HEK293 (cell line): ENCODE measurements around the gene BRAT1.

ENCODE experiments used
- CTCF ChIA-PET: fragments of 350-600 bp; formaldehyde crosslinking; extraction: SDS; loops from one replicate; lab custom pipeline; 2021; ENCODE audit warnings: antibody characterized with exemption; lab: Yijun Ruan, JAX
- POLR2A ChIA-PET: fragments of 300-600 bp; formaldehyde crosslinking; extraction: SDS; loops from one replicate; lab custom pipeline; 2020; ENCODE audit warnings: antibody characterized with exemption, inconsistent platforms; lab: Yijun Ruan, JAX
- H3K27ac ChIP-seq: fragments of 200-500 bp; sonication (Bioruptor generic); 2 replicates; pipeline ENCODE4 v1.5.1; 2014; ENCODE audit warnings: low read depth, low read length, control low read depth, inconsistent platforms; ENCODE audit errors: extremely low read depth
- H3K36me3 ChIP-seq, 2 experiments: fragments of 200-500 bp in 1 of 2; sonication (Bioruptor generic) in 1 of 2; 1 replicate in 1 of 2; 2 replicates in 1 of 2; pipeline ENCODE4 v1.5.1; 2014 to 2017; ENCODE audit warnings: inconsistent platforms in 2 of 2, low read length in 2 of 2; ENCODE audit not compliant: control insufficient read depth in 2 of 2, insufficient read depth in 1 of 2
- H3K4me1 ChIP-seq: fragments of 200-500 bp; sonication (Bioruptor generic); 2 replicates; pipeline ENCODE4 v1.5.1; 2014; ENCODE audit warnings: mild to moderate bottlenecking, low read length, inconsistent platforms; ENCODE audit not compliant: control insufficient read depth, insufficient read depth
- H3K4me3 ChIP-seq: 2 replicates; pipeline ENCODE4 v1.5.1; 2011; ENCODE audit warnings: low read depth, mild to moderate bottlenecking, control low read depth, low read length, moderate library complexity
- H3K9me3 ChIP-seq: fragments of 200-500 bp; sonication (Bioruptor generic); 2 replicates; pipeline ENCODE4 v1.5.1; 2014; ENCODE audit warnings: low read depth, low read length, inconsistent platforms; ENCODE audit not compliant: control insufficient read depth, insufficient read depth
- GLI2 ChIP-seq: fragments of 450-650 bp; formaldehyde crosslinking; IDR thresholded peaks from 2 replicates; pipeline ENCODE4; 2017; ENCODE audit warnings: missing biosample characterization, missing genetic modification characterization, low read depth, borderline replicate concordance
- GLI4 ChIP-seq: fragments of 450-650 bp; formaldehyde crosslinking; IDR thresholded peaks from 2 replicates; pipeline ENCODE4 v1.5.1; 2016; ENCODE audit warnings: missing biosample characterization, missing genetic modification characterization
- KLF8 ChIP-seq: fragments of 450-650 bp; formaldehyde crosslinking; IDR thresholded peaks from 2 replicates; pipeline ENCODE4 v1.5.1; 2016; ENCODE audit warnings: missing biosample characterization, missing genetic modification characterization
- REPIN1 ChIP-seq: fragments of 450-650 bp; formaldehyde crosslinking; IDR thresholded peaks from 2 replicates; pipeline ENCODE4 v1.5.1; 2017; ENCODE audit warnings: missing biosample characterization, missing genetic modification characterization, low read depth
- SCRT1 ChIP-seq: fragments of 450-650 bp; formaldehyde crosslinking; IDR thresholded peaks from 2 replicates; pipeline ENCODE4 v1.5.1; 2016; ENCODE audit warnings: missing biosample characterization, missing genetic modification characterization, borderline replicate concordance
- SCRT2 ChIP-seq: fragments of 450-650 bp; formaldehyde crosslinking; IDR thresholded peaks from 2 replicates; pipeline ENCODE4 v1.5.1; 2016; ENCODE audit warnings: missing biosample characterization, missing genetic modification characterization
- SP7 ChIP-seq: fragments of 450-650 bp; formaldehyde crosslinking; IDR thresholded peaks from 2 replicates; pipeline ENCODE4 v1.5.1; 2016; ENCODE audit warnings: missing biosample characterization, missing genetic modification characterization
- ZNF112 ChIP-seq: fragments of 450-650 bp; formaldehyde crosslinking; IDR thresholded peaks from 2 replicates; pipeline ENCODE4 v1.5.0; 2017; ENCODE audit warnings: missing biosample characterization, missing genetic modification characterization
- ZNF132 ChIP-seq: fragments of 450-650 bp; formaldehyde crosslinking; IDR thresholded peaks from 2 replicates; pipeline ENCODE4 v1.5.1; 2017; ENCODE audit warnings: missing biosample characterization, missing genetic modification characterization, borderline replicate concordance
- ZNF133 ChIP-seq: fragments of 450-650 bp; formaldehyde crosslinking; IDR thresholded peaks from 2 replicates; pipeline ENCODE4 v1.5.1; 2016; ENCODE audit warnings: missing biosample characterization, missing genetic modification characterization
- ZNF16 ChIP-seq: fragments of 450-650 bp; formaldehyde crosslinking; IDR thresholded peaks from 2 replicates; pipeline ENCODE4 v1.5.1; 2016; ENCODE audit warnings: low read depth, missing biosample characterization, missing genetic modification characterization
- ZNF169 ChIP-seq: fragments of 450-650 bp; formaldehyde crosslinking; IDR thresholded peaks from 2 replicates; pipeline ENCODE4 v1.5.1; 2016; ENCODE audit warnings: missing biosample characterization, missing genetic modification characterization
- ZNF221 ChIP-seq: fragments of 450-650 bp; formaldehyde crosslinking; IDR thresholded peaks from 2 replicates; pipeline ENCODE4 v1.5.1; 2017; ENCODE audit warnings: missing biosample characterization, missing genetic modification characterization, borderline replicate concordance
- ZNF266 ChIP-seq: fragments of 450-650 bp; formaldehyde crosslinking; IDR thresholded peaks from 2 replicates; pipeline ENCODE4 v1.5.1; 2016; ENCODE audit warnings: missing biosample characterization, missing genetic modification characterization, low read depth
- ZNF324 ChIP-seq: fragments of 450-650 bp; formaldehyde crosslinking; IDR thresholded peaks from 2 replicates; pipeline ENCODE4 v1.5.1; 2016; ENCODE audit warnings: missing biosample characterization, missing genetic modification characterization
- ZNF350 ChIP-seq: fragments of 450-650 bp; formaldehyde crosslinking; IDR thresholded peaks from 2 replicates; pipeline ENCODE4 v1.5.0; 2017; ENCODE audit warnings: missing biosample characterization, mild to moderate bottlenecking, missing genetic modification characterization
- ZNF391 ChIP-seq: fragments of 450-650 bp; formaldehyde crosslinking; IDR thresholded peaks from 2 replicates; pipeline ENCODE4 v1.5.1; 2016; ENCODE audit warnings: low read depth, missing biosample characterization, missing genetic modification characterization, borderline replicate concordance
- ZNF426 ChIP-seq: fragments of 450-650 bp; formaldehyde crosslinking; IDR thresholded peaks from 2 replicates; pipeline ENCODE4 v1.5.1; 2017; ENCODE audit warnings: missing biosample characterization, missing genetic modification characterization, mild to moderate bottlenecking, inconsistent platforms, moderate library complexity
- ZNF596 ChIP-seq: fragments of 450-650 bp; IDR thresholded peaks from 2 replicates; pipeline ENCODE4 v1.5.0; 2018; ENCODE audit warnings: missing biosample characterization, mild to moderate bottlenecking, missing genetic modification characterization, moderate library complexity
- ZNF621 ChIP-seq: fragments of 450-650 bp; formaldehyde crosslinking; IDR thresholded peaks from 2 replicates; pipeline ENCODE4 v1.5.1; 2017; ENCODE audit warnings: missing biosample characterization, missing genetic modification characterization
- ZNF658 ChIP-seq: fragments of 450-650 bp; formaldehyde crosslinking; IDR thresholded peaks from 2 replicates; pipeline ENCODE4; 2016; ENCODE audit warnings: missing biosample characterization, missing genetic modification characterization
- ZNF670 ChIP-seq: fragments of 450-650 bp; formaldehyde crosslinking; IDR thresholded peaks from 2 replicates; pipeline ENCODE4 v1.5.1; 2016; ENCODE audit warnings: missing biosample characterization, missing genetic modification characterization, low read depth
- ZNF768 ChIP-seq: fragments of 450-650 bp; formaldehyde crosslinking; IDR thresholded peaks from 2 replicates; pipeline ENCODE4 v1.5.1; 2018; ENCODE audit warnings: missing biosample characterization, mild to moderate bottlenecking, missing genetic modification characterization
- ZNF785 ChIP-seq: fragments of 450-650 bp; formaldehyde crosslinking; IDR thresholded peaks from 2 replicates; pipeline ENCODE4 v1.5.1; 2016; ENCODE audit warnings: missing biosample characterization, missing genetic modification characterization
- TF ChIP-seq, protein P1 (sequence below): fragments of 450-650 bp; formaldehyde crosslinking; conservative IDR thresholded peaks from 2 replicates; pipeline ENCODE4 v1.5.1; 2016; ENCODE audit warnings: low read depth, missing biosample characterization, missing genetic modification characterization
- TF ChIP-seq, protein P2 (sequence below): fragments of 450-650 bp; formaldehyde crosslinking; IDR thresholded peaks from 2 replicates; pipeline ENCODE4 v1.5.1; 2016; ENCODE audit warnings: missing biosample characterization, missing genetic modification characterization
- TF ChIP-seq, protein P3 (sequence below): fragments of 450-650 bp; formaldehyde crosslinking; IDR thresholded peaks from 2 replicates; pipeline ENCODE4 v1.5.1; 2017; ENCODE audit warnings: missing biosample characterization, missing genetic modification characterization
- TF ChIP-seq, protein P4 (sequence below): fragments of 450-650 bp; formaldehyde crosslinking; IDR thresholded peaks from 2 replicates; pipeline ENCODE4 v1.5.1; 2016; ENCODE audit warnings: missing biosample characterization, missing genetic modification characterization

BRAT1 gene

DNA sequence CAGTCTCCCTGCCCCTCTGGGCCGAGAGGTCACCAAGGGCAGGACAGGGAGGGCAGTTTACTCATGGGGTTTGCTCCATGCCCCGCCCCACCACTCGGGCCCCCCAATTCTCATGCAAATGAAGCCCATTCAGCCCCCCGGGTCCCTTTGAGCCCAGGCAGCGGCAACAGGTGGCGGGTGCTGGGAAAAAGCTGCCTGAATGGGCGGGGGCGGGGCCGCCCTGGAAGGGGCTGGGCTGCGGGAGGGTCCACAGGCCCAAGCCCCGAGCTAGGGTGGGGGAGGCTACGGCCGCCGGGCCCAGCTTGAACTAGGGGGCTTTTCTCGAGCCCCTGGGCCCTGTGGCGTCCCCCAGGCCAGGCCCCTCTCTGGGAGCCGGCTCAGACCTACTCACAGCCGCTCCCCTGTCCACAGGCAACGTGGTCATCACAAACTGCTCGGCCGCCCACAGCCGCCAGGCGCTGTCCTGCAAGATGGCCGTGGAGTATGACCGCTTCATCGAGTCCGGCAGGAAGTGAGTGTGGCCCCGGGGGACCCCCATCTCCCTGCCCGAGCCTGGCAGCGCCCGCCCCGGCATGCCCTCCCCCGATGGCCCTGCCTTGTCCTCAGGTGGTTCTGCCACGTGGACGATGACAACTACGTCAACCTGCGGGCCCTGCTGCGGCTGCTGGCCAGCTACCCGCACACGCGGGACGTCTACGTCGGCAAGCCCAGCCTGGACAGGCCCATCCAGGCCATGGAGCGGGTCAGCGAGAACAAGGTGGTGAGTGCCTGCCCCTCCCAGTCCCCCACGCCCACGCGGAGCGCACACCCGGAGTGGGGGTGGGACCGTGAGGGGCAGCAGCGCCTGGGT lies 30.3 kb downstream of the BRAT1 start:
- no peak overlapping the region for H3K27ac ChIP-seq
- ChIA-PET CTCF (no interaction called here), POLR2A (no interaction called here)
- no peak overlapping the region for H3K4me3 ChIP-seq
- peaks cover 11% of the 10 kb centered on the region for H3K4me1 ChIP-seq
- no peaks in the 10 kb centered on the region for H3K36me3 ChIP-seq
- H3K9me3 ChIP-seq = no peaks in the 10 kb centered on the region
- TF ChIP-seq ZNF266 (tag by site-specific recombination) (no peak), ZNF324 (tag by site-specific recombination) (no peak), ZNF785 (no peak), ZNF112 (tag by site-specific recombination) (no peak), ZNF621 (tag by site-specific recombination) (no peak), REPIN1 (tag by site-specific recombination) (no peak), ZNF133 (tag by site-specific recombination) (no peak), ZNF221 (no peak), ZNF596 (tag by site-specific recombination) (no peak), SCRT1 (tag by site-specific recombination) (0 out of 2 replicates have a peak, but pooled peaks have one; percentile 12), KLF8 (tag by site-specific recombination) (0 out of 2 replicates have a peak, but pooled peaks have one; percentile 20), ZNF658 (tag by site-specific recombination) (no peak), ZNF132 (tag by site-specific recombination) (no peak), SCRT2 (tag by site-specific recombination) (peak; percentile 74), ZNF670 (tag by site-specific recombination) (no peak), ZNF350 (tag by site-specific recombination) (no peak), ZNF16 (tag by site-specific recombination) (no peak), ZNF169 (tag by site-specific recombination) (no peak), SP7 (no peak), GLI4 (no peak), ZNF426 (tag by site-specific recombination) (no peak), ZNF391 (no peak), GLI2 (no peak), ZNF768 (tag by site-specific recombination) (no peak)
- TF ChIP-seq, protein P1, sequence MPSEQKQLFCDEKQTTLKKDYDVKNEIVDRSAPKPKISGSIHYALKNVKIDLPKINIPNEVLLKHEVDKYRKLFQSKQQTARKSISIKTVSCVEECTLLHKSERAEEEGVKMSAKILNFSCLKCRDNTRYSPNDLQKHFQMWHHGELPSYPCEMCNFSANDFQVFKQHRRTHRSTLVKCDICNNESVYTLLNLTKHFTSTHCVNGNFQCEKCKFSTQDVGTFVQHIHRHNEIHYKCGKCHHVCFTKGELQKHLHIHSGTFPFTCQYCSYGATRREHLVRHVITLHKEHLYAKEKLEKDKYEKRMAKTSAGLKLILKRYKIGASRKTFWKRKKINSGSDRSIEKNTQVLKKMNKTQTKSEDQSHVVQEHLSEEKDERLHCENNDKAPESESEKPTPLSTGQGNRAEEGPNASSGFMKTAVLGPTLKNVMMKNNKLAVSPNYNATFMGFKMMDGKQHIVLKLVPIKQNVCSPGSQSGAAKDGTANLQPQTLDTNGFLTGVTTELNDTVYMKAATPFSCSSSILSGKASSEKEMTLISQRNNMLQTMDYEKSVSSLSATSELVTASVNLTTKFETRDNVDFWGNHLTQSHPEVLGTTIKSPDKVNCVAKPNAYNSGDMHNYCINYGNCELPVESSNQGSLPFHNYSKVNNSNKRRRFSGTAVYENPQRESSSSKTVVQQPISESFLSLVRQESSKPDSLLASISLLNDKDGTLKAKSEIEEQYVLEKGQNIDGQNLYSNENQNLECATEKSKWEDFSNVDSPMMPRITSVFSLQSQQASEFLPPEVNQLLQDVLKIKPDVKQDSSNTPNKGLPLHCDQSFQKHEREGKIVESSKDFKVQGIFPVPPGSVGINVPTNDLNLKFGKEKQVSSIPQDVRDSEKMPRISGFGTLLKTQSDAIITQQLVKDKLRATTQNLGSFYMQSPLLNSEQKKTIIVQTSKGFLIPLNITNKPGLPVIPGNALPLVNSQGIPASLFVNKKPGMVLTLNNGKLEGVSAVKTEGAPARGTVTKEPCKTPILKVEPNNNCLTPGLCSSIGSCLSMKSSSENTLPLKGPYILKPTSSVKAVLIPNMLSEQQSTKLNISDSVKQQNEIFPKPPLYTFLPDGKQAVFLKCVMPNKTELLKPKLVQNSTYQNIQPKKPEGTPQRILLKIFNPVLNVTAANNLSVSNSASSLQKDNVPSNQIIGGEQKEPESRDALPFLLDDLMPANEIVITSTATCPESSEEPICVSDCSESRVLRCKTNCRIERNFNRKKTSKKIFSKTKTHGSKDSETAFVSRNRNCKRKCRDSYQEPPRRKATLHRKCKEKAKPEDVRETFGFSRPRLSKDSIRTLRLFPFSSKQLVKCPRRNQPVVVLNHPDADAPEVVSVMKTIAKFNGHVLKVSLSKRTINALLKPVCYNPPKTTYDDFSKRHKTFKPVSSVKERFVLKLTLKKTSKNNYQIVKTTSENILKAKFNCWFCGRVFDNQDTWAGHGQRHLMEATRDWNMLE (tag by site-specific recombination) = no peak
- TF ChIP-seq, protein P2, sequence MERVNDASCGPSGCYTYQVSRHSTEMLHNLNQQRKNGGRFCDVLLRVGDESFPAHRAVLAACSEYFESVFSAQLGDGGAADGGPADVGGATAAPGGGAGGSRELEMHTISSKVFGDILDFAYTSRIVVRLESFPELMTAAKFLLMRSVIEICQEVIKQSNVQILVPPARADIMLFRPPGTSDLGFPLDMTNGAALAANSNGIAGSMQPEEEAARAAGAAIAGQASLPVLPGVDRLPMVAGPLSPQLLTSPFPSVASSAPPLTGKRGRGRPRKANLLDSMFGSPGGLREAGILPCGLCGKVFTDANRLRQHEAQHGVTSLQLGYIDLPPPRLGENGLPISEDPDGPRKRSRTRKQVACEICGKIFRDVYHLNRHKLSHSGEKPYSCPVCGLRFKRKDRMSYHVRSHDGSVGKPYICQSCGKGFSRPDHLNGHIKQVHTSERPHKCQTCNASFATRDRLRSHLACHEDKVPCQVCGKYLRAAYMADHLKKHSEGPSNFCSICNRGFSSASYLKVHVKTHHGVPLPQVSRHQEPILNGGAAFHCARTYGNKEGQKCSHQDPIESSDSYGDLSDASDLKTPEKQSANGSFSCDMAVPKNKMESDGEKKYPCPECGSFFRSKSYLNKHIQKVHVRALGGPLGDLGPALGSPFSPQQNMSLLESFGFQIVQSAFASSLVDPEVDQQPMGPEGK (tag by site-specific recombination) = no peak
- TF ChIP-seq, protein P3, sequence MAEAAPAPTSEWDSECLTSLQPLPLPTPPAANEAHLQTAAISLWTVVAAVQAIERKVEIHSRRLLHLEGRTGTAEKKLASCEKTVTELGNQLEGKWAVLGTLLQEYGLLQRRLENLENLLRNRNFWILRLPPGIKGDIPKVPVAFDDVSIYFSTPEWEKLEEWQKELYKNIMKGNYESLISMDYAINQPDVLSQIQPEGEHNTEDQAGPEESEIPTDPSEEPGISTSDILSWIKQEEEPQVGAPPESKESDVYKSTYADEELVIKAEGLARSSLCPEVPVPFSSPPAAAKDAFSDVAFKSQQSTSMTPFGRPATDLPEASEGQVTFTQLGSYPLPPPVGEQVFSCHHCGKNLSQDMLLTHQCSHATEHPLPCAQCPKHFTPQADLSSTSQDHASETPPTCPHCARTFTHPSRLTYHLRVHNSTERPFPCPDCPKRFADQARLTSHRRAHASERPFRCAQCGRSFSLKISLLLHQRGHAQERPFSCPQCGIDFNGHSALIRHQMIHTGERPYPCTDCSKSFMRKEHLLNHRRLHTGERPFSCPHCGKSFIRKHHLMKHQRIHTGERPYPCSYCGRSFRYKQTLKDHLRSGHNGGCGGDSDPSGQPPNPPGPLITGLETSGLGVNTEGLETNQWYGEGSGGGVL (tag by site-specific recombination) = no peak
- TF ChIP-seq, protein P4, sequence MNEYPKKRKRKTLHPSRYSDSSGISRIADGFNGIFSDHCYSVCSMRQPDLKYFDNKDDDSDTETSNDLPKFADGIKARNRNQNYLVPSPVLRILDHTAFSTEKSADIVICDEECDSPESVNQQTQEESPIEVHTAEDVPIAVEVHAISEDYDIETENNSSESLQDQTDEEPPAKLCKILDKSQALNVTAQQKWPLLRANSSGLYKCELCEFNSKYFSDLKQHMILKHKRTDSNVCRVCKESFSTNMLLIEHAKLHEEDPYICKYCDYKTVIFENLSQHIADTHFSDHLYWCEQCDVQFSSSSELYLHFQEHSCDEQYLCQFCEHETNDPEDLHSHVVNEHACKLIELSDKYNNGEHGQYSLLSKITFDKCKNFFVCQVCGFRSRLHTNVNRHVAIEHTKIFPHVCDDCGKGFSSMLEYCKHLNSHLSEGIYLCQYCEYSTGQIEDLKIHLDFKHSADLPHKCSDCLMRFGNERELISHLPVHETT = no peak
